IMR-90 (cell line): Measurements from ENCODE around the gene ZC3H15. TPM values are rescaled to one million over a fixed set of nuclear protein-coding genes. Genes with fewer than 3 reads are reported as not detected.

Experiments
- ATAC-seq: fragments of 200-7000 bp; cut with Tn5 transposase; 2 replicates; pipeline ENCODE4 v1.9.1; 2020; ENCODE audit warnings: low read depth, mild to moderate bottlenecking, moderate library complexity
- BruUV-seq: library from RNA; stranded (reverse); fragments of 400-500 nt; replicated peaks from 2 replicates; lab custom pipeline; 2021; lab: Mats Ljungman, UMichigan
- CTCF ChIA-PET: fragments of 300-600 bp; formaldehyde crosslinking; extraction: SDS; loops from one replicate; lab custom pipeline; 2021; ENCODE audit warnings: antibody characterized with exemption; lab: Yijun Ruan, JAX
- POLR2A ChIA-PET: fragments of 300-600 bp; sonication (Branson Sonifier 250); formaldehyde crosslinking; loops from one replicate; lab custom pipeline; 2022; ENCODE audit warnings: antibody characterized with exemption; ENCODE audit not compliant: unreplicated experiment; lab: Charles Lee
- DNase-seq: peaks from one replicate; pipeline ENCODE4 v3.0.0; 2013
- H2AFZ ChIP-seq: replicated peaks from 2 replicates; pipeline ENCODE3; 2013; ENCODE audit warnings: low read length, mild to moderate bottlenecking; ENCODE audit not compliant: poor library complexity
- H2AK5ac ChIP-seq: 2 replicates; pipeline ENCODE4 v1.6.1; 2013; ENCODE audit warnings: low read depth, low read length, inconsistent platforms
- H2AK9ac ChIP-seq: replicated peaks from 2 replicates; pipeline ENCODE3; 2013; ENCODE audit warnings: mild to moderate bottlenecking, low read depth, low read length, moderate library complexity; ENCODE audit not compliant: poor library complexity
- H2BK120ac ChIP-seq: 2 replicates; pipeline ENCODE4 v1.6.1; 2013; ENCODE audit warnings: low read depth, low read length, inconsistent platforms
- H2BK15ac ChIP-seq: 3 replicates; pipeline ENCODE4 v1.6.1; 2013; ENCODE audit warnings: low read depth, low read length, inconsistent platforms
- H2BK20ac ChIP-seq: 2 replicates; pipeline ENCODE4 v1.6.1; 2013; ENCODE audit warnings: low read depth, mild to moderate bottlenecking, inconsistent platforms, low read length, moderate library complexity
- H2BK5ac ChIP-seq: 2 replicates; pipeline ENCODE4 v1.6.1; 2013; ENCODE audit warnings: mild to moderate bottlenecking, low read depth, low read length, inconsistent platforms; ENCODE audit not compliant: poor library complexity, severe bottlenecking
- H3K14ac ChIP-seq: replicated peaks from 2 replicates; pipeline ENCODE4 v1.6.1; 2013; ENCODE audit warnings: low read depth, low read length, inconsistent platforms
- H3K18ac ChIP-seq: 2 replicates; pipeline ENCODE4 v1.6.1; 2013; ENCODE audit warnings: low read depth, low read length, control low read depth
- H3K23ac ChIP-seq: 2 replicates; pipeline ENCODE4 v1.6.1; 2013; ENCODE audit warnings: low read depth, low read length, inconsistent platforms
- H3K27ac ChIP-seq: 2 replicates; pipeline ENCODE4 v1.5.1; 2013; ENCODE audit warnings: mild to moderate bottlenecking, control low read depth, low read length; ENCODE audit not compliant: insufficient read depth
- H3K27me3 ChIP-seq: 2 replicates; pipeline ENCODE4 v1.6.1; 2013; ENCODE audit warnings: low read length; ENCODE audit not compliant: control insufficient read depth, insufficient read depth
- H3K36me3 ChIP-seq: 2 replicates; pipeline ENCODE4 v1.6.1; 2013; ENCODE audit warnings: low read length, mixed read lengths; ENCODE audit not compliant: control insufficient read depth, insufficient read depth
- H3K4ac ChIP-seq: 2 replicates; pipeline ENCODE4 v1.6.1; 2013; ENCODE audit warnings: low read depth, low read length, inconsistent platforms
- H3K4me1 ChIP-seq: 2 replicates; pipeline ENCODE4 v1.6.1; 2013; ENCODE audit warnings: low read length, mixed read lengths; ENCODE audit not compliant: control insufficient read depth, insufficient read depth
- H3K4me2 ChIP-seq: 2 replicates; pipeline ENCODE4 v1.6.1; 2013; ENCODE audit warnings: low read depth, mild to moderate bottlenecking, control low read depth, low read length, moderate library complexity
- H3K4me3 ChIP-seq: 2 replicates; pipeline ENCODE4 v1.5.1; 2013; ENCODE audit warnings: low read depth, mild to moderate bottlenecking, control low read depth, low read length, moderate library complexity; ENCODE audit not compliant: insufficient read depth
- H3K56ac ChIP-seq: 2 replicates; pipeline ENCODE4 v1.6.1; 2013; ENCODE audit warnings: low read length, inconsistent platforms; ENCODE audit not compliant: insufficient read depth; ENCODE audit errors: extremely low read depth
- H3K79me1 ChIP-seq, 2 experiments: 2 replicates each; pipeline ENCODE4 v1.6.1; 2013; ENCODE audit warnings: low read length in 2 of 2, inconsistent platforms in 1 of 2, low read depth in 1 of 2
- H3K9ac ChIP-seq: 2 replicates; pipeline ENCODE4 v1.6.1; 2013; ENCODE audit warnings: low read depth, low read length, control low read depth
- H3K9me1 ChIP-seq: 2 replicates; pipeline ENCODE4 v1.6.1; 2013; ENCODE audit warnings: low read length, inconsistent platforms; ENCODE audit not compliant: insufficient read depth
- H3K9me3 ChIP-seq: 2 replicates; pipeline ENCODE4 v1.6.1; 2013; ENCODE audit warnings: low read length; ENCODE audit not compliant: control insufficient read depth, insufficient read depth
- H4K20me1 ChIP-seq: 2 replicates; pipeline ENCODE4 v1.6.1; 2013; ENCODE audit warnings: low read length, inconsistent platforms; ENCODE audit not compliant: insufficient read depth
- H4K5ac ChIP-seq: 2 replicates; pipeline ENCODE4 v1.6.1; 2013; ENCODE audit warnings: mild to moderate bottlenecking, low read depth, low read length, control low read depth
- H4K8ac ChIP-seq, 2 experiments: 2 replicates each; pipeline ENCODE4 v1.6.1; 2013; ENCODE audit warnings: low read depth in 2 of 2, low read length in 2 of 2, control low read depth in 1 of 2, inconsistent platforms in 1 of 2
- H4K91ac ChIP-seq: 2 replicates; pipeline ENCODE4 v1.6.1; 2013; ENCODE audit warnings: low read depth, low read length, inconsistent platforms; ENCODE audit not compliant: insufficient read depth
- BHLHE40 ChIP-seq: fragments of 150-350 bp; IDR thresholded peaks from 2 replicates; pipeline ENCODE4 v1.6.1; 2016; ENCODE audit warnings: mild to moderate bottlenecking, low read depth, low read length
- CEBPB ChIP-seq: IDR thresholded peaks from 2 replicates; pipeline ENCODE4 v1.6.1; 2012; ENCODE audit warnings: low read depth, low read length, improper control_type of control experiment
- CHD1 ChIP-seq: IDR thresholded peaks from 2 replicates; pipeline ENCODE4 v1.6.1; 2012; ENCODE audit warnings: low read depth, low read length, improper control_type of control experiment
- FOS ChIP-seq: fragments of 150-350 bp; IDR thresholded peaks from 2 replicates; pipeline ENCODE4 v1.6.1; 2016; ENCODE audit warnings: low read depth, low read length
- MAFK ChIP-seq: IDR thresholded peaks from 2 replicates; pipeline ENCODE4 v1.6.1; 2012; ENCODE audit warnings: low read depth, low read length, improper control_type of control experiment
- MAZ ChIP-seq: IDR thresholded peaks from 2 replicates; pipeline ENCODE4 v1.6.1; 2012; ENCODE audit warnings: low read depth, mild to moderate bottlenecking, low read length, improper control_type of control experiment, moderate library complexity, borderline replicate concordance
- MXI1 ChIP-seq: IDR thresholded peaks from 2 replicates; pipeline ENCODE4 v1.6.1; 2012; ENCODE audit warnings: low read depth, mild to moderate bottlenecking, low read length, moderate library complexity, borderline replicate concordance
- NFE2L2 ChIP-seq: fragments of 150-350 bp; IDR thresholded peaks from 2 replicates; pipeline ENCODE4 v1.6.1; 2016; ENCODE audit warnings: low read depth, mild to moderate bottlenecking, low read length
- POLR2A ChIP-seq: IDR thresholded peaks from 2 replicates; pipeline ENCODE4 v1.6.1; 2012; ENCODE audit warnings: mild to moderate bottlenecking, low read depth, low read length
- RAD21 ChIP-seq: IDR thresholded peaks from 2 replicates; pipeline ENCODE4 v1.6.1; 2012; ENCODE audit warnings: low read length, improper control_type of control experiment
- RCOR1 ChIP-seq: IDR thresholded peaks from 2 replicates; pipeline ENCODE4 v1.6.1; 2012; ENCODE audit warnings: mild to moderate bottlenecking, low read length, improper control_type of control experiment; ENCODE audit not compliant: insufficient replicate concordance
- RFX5 ChIP-seq: IDR thresholded peaks from 2 replicates; pipeline ENCODE4 v1.8.0; 2012; ENCODE audit warnings: low read depth, mild to moderate bottlenecking, low read length, moderate library complexity
- SMC3 ChIP-seq: fragments of 150-350 bp; IDR thresholded peaks from 2 replicates; pipeline ENCODE4 v1.6.1; 2016; ENCODE audit warnings: low read depth, mild to moderate bottlenecking, antibody characterized with exemption, low read length, moderate library complexity
- USF2 ChIP-seq: fragments of 150-350 bp; IDR thresholded peaks from 2 replicates; pipeline ENCODE4 v1.6.1; 2017; ENCODE audit warnings: mild to moderate bottlenecking, antibody characterized with exemption, low read length, low read depth
- WGBS, 2 experiments: methylation state at CpG; one replicate each; pipeline versions ENCODE4 v1.1.5 to v1.1.7; 2013; ENCODE audit warnings: missing lambda C conversion rate in 2 of 2; ENCODE audit not compliant: insufficient read length in 1 of 2; ENCODE audit errors: extremely low coverage in 2 of 2; 5-methylcytosine and 5-hydroxymethylcytosine counted together
- dilution Hi-C: fragments of 300-500 bp; cut with HindIII; formaldehyde crosslinking; loops from one replicate; pipeline ENCODE4 v1.14.3; 2018; ENCODE audit warnings: low sequenced_read_pairs; ENCODE audit not compliant: unreplicated experiment
- in situ Hi-C: fragments of 300-500 bp; cut with MboI; formaldehyde crosslinking; loops from 3 replicates; pipeline ENCODE4 v1.14.3; 2019; ENCODE audit warnings: low sequenced_read_pairs, inconsistent platforms, mixed read lengths
- intact Hi-C: fragments of 100-400 bp; cut with micrococcal nuclease; formaldehyde crosslinking; loops from 2 replicates; pipeline ENCODE4 v1.10.0; 2022
- polyA plus RNA-seq, 3 experiments: library from polyadenylated mRNA; depleted of rRNA; stranded (reverse); fragments of >200 nt; gene quantifications; 2 replicates each; pipeline ENCODE4 v1.2.3, GENCODE V29; 2012; ENCODE audit warnings: low replicate concordance in 1 of 3
- total RNA-seq: library from RNA; depleted of rRNA; stranded (reverse); fragments of >200 nt; gene quantifications from 2 replicates; pipeline ENCODE4 v1.2.3, GENCODE V29; 2012
- TF ChIP-seq, protein P1 (sequence below): fragments of 150-350 bp; IDR thresholded peaks from 2 replicates; pipeline ENCODE4 v1.6.1; 2016; ENCODE audit warnings: low read depth, mild to moderate bottlenecking, low read length, moderate library complexity, borderline replicate concordance
- TF ChIP-seq, protein P2 (sequence below): conservative IDR thresholded peaks from 2 replicates; pipeline ENCODE4 v1.5.1; 2012; ENCODE audit warnings: mild to moderate bottlenecking, low read depth, low read length, improper control_type of control experiment

ZC3H15 gene
- total and polyA plus RNA-seq, 2 of the 4 experiments (the other 2 are of a cell fraction) = 22.9 to 47.4 TPM

GRCh38 chr2:186497928-186498327 is 11.9 kb downstream of the ZC3H15 start:
- no peak overlapping the region for H3K4me2 ChIP-seq
- no peak for TF ChIP-seq MXI1
- TF ChIP-seq BHLHE40 = no peak
- no peak for TF ChIP-seq CEBPB
- TF ChIP-seq, protein P1, sequence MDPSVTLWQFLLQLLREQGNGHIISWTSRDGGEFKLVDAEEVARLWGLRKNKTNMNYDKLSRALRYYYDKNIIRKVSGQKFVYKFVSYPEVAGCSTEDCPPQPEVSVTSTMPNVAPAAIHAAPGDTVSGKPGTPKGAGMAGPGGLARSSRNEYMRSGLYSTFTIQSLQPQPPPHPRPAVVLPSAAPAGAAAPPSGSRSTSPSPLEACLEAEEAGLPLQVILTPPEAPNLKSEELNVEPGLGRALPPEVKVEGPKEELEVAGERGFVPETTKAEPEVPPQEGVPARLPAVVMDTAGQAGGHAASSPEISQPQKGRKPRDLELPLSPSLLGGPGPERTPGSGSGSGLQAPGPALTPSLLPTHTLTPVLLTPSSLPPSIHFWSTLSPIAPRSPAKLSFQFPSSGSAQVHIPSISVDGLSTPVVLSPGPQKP = no peak
- TF ChIP-seq RAD21 = no peak
- TF ChIP-seq USF2 = no peak
- TF ChIP-seq FOS = no peak
- TF ChIP-seq MAZ = no peak
- TF ChIP-seq SMC3 = no peak
- no peak for TF ChIP-seq RFX5
- TF ChIP-seq MAFK = no peak
- no peak for TF ChIP-seq CHD1
- no peak for TF ChIP-seq POLR2A
- TF ChIP-seq NFE2L2 = no peak
- TF ChIP-seq RCOR1 = no peak
- TF ChIP-seq, protein P2, sequence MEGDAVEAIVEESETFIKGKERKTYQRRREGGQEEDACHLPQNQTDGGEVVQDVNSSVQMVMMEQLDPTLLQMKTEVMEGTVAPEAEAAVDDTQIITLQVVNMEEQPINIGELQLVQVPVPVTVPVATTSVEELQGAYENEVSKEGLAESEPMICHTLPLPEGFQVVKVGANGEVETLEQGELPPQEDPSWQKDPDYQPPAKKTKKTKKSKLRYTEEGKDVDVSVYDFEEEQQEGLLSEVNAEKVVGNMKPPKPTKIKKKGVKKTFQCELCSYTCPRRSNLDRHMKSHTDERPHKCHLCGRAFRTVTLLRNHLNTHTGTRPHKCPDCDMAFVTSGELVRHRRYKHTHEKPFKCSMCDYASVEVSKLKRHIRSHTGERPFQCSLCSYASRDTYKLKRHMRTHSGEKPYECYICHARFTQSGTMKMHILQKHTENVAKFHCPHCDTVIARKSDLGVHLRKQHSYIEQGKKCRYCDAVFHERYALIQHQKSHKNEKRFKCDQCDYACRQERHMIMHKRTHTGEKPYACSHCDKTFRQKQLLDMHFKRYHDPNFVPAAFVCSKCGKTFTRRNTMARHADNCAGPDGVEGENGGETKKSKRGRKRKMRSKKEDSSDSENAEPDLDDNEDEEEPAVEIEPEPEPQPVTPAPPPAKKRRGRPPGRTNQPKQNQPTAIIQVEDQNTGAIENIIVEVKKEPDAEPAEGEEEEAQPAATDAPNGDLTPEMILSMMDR = no peak
- H3K4me1 ChIP-seq = no peaks in the 10 kb centered on the region; the same call in 1 of the 2 replicates
- in situ Hi-C loops = no loop called here
- no peaks in the 10 kb centered on the region for H3K27me3 ChIP-seq
- ATAC-seq = no peak
- no peak overlapping the region for H4K5ac ChIP-seq
- no peak overlapping the region for H2BK20ac ChIP-seq
- ChIA-PET POLR2A (no interaction called here), CTCF (no interaction called here)
- H3K4me3 ChIP-seq = no peak overlapping the region
- no peak overlapping the region for H2BK120ac ChIP-seq
- no peak overlapping the region for H3K18ac ChIP-seq
- no peak for DNase-seq
- peaks cover 7% of the 10 kb centered on the region for H3K9me1 ChIP-seq
- intact Hi-C loops = no loop called here
- no peak overlapping the region for H3K27ac ChIP-seq
- no peak overlapping the region for H2AFZ ChIP-seq
- H2BK15ac ChIP-seq = no peak overlapping the region
- H3K14ac ChIP-seq = no peak overlapping the region
- no peaks in the 10 kb centered on the region for H3K9me3 ChIP-seq
- no peak overlapping the region for H3K9ac ChIP-seq
- no TSS peak for BruUV-seq
- dilution Hi-C loops = no loop called here
- no peak overlapping the region for H2AK5ac ChIP-seq
- no peak overlapping the region for H3K56ac ChIP-seq
- no peak overlapping the region for H2AK9ac ChIP-seq
- no peak overlapping the region for H4K91ac ChIP-seq
- no peak overlapping the region for H3K4ac ChIP-seq
- no peak overlapping the region for H3K23ac ChIP-seq
- H3K36me3 ChIP-seq = peaks cover 17% of the 10 kb centered on the region
- H4K20me1 ChIP-seq = peaks cover 17% of the 10 kb centered on the region
- H4K8ac ChIP-seq = no peak overlapping the region
- H2BK5ac ChIP-seq = no peak overlapping the region
- WGBS, 2 experiments = no CpG with 5 or more reads among the region's 3 CpGs
- H3K79me1 ChIP-seq = peaks cover 20 to 28% of the 10 kb centered on the region in 2 experiments
